ENCODE results near the gene CLDN5.

Gene CLDN5

GRCh38 chr22:19516378-19517170, 7.6 kb downstream of the CLDN5 start:
- peak overlapping the region; percentile 97; the same call in 1 of the 2 replicates for H3K27ac ChIP-seq
- TF ChIP-seq, protein P1, sequence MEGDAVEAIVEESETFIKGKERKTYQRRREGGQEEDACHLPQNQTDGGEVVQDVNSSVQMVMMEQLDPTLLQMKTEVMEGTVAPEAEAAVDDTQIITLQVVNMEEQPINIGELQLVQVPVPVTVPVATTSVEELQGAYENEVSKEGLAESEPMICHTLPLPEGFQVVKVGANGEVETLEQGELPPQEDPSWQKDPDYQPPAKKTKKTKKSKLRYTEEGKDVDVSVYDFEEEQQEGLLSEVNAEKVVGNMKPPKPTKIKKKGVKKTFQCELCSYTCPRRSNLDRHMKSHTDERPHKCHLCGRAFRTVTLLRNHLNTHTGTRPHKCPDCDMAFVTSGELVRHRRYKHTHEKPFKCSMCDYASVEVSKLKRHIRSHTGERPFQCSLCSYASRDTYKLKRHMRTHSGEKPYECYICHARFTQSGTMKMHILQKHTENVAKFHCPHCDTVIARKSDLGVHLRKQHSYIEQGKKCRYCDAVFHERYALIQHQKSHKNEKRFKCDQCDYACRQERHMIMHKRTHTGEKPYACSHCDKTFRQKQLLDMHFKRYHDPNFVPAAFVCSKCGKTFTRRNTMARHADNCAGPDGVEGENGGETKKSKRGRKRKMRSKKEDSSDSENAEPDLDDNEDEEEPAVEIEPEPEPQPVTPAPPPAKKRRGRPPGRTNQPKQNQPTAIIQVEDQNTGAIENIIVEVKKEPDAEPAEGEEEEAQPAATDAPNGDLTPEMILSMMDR (conservative IDR thresholded peaks at IDR 0.05) = no peak

DNA sequence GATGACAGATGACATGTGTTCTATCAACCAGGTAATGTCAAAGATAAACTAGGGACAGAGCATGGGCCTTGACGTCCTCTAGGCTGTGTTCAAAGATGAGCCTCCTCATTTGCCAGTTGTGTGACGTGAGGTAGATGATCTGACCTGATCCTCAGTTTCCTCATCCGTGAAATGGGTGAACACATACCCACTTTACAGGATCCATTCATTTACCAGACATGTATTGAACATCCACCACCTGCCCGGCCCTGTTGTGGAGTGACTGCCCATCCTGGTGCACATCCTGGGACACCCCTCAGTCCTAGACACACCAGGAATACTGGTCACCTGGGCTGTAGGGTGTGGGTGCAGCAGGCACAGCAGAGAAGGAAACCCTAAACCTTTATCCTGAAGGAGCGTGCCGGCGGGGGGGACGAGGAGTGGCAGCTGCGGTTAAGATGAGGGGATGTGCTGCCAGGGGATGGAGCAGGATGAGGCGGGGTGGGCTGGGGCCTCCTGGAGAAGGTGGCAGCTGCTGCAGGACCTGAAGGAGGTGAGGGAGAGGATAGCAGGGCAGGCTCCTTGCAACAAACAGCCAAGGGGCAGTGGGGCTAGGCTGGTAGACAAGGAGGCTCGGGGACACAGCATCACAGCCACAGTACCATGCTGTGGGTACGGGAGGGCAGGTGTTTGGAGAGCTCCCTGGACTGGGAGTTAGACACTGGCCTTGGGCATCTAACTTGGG, 8.4 kb downstream of the CLDN5 start:
- TF ChIP-seq, protein P1 (conservative IDR thresholded peaks at IDR 0.05) = no peak
- peak overlapping the region; percentile 97; the same call in 1 of the 2 replicates for H3K27ac ChIP-seq

DNA sequence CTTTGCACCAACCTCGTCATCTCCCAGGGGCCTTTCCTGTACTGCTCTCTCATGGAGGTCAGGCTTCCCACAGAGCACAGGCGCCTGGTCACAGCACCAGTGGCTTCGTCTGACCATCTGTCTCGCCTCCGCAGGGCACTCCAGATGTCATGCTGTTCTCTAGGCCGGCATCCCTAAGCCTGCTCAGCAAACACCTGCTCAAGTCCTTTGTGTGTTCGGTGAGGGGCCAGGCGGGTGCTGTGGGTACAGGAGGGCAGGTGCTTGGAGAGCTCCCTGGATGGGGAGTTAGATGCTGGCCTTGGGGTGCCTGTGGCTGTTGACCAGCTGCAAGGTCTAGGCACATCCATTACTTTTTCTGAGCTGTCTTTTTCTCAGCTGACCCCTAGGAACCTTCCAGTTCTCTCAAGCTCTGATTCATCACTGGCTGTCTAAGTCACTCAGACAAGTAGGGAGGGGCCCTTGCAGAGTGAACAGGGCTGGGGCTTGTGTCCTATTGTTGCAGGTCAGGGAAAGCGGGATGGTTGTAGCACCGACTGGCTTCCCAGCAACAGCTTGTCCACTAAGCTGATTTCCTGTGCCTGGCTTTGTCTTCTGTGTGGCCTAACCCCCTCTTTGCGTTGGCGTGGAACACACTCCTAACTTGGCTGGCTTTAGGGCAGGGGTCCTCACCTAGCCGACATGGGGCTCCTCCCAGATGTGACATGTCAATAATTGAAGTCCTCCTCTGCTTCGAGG, 9.2 kb downstream of the CLDN5 start:
- peak overlapping the region; percentile 97 for H3K27ac ChIP-seq
- TF ChIP-seq, protein P1 (conservative IDR thresholded peaks at IDR 0.05) = no peak

DNA sequence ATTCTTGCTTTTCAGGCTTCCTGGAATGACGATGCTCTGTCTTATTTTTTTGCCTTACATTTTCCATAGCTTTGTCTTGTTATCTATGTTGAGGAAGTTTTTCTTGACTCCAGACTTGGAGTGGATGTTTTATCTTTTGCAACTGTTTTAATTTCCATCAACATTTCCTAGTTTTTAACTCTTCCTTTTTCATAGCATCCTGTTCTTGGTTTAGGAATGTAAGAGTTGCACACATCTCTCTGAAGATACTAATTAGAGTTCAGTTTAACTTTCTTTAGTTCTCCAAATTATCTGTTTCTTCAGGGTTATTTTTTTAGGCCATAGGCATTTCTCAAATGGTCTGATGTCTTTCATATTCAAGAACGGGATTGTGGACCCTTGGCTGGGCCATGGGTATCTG, 10.4 kb downstream of the CLDN5 start:
- TF ChIP-seq, protein P1 (conservative IDR thresholded peaks at IDR 0.05) = no peak
- H3K27ac ChIP-seq = peak overlapping the region; percentile 97

DNA sequence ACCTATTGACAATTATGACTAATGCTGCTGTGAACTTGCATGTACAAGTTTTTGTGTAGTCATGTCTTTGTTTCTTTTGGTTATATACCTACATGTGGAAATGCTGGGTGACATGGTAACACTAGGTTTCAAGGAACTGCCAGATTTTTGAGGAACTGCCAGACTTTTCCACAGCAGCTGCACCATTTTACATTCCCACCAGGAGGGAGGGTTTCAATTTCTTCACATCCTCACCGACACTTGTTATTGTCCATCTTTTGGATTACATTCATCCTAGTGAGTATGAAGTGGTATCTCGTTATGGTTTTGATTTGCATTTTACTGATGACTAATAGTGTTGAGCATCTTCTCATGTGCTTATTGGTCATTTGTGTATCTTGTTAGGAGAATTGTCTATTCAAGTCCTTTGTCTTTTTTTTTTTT, 13.3 kb downstream of the CLDN5 start:
- peak overlapping the region; percentile 97; the same call in 1 of the 2 replicates for H3K27ac ChIP-seq
- TF ChIP-seq, protein P1 (conservative IDR thresholded peaks at IDR 0.05) = no peak

GRCh38 chr22:19509923-19510322, 14.3 kb downstream of the CLDN5 start:
- H3K27ac ChIP-seq = peak overlapping the region; percentile 97; the same call in 1 of the 2 replicates
- TF ChIP-seq, protein P1 (conservative IDR thresholded peaks at IDR 0.05) = no peak

DNA sequence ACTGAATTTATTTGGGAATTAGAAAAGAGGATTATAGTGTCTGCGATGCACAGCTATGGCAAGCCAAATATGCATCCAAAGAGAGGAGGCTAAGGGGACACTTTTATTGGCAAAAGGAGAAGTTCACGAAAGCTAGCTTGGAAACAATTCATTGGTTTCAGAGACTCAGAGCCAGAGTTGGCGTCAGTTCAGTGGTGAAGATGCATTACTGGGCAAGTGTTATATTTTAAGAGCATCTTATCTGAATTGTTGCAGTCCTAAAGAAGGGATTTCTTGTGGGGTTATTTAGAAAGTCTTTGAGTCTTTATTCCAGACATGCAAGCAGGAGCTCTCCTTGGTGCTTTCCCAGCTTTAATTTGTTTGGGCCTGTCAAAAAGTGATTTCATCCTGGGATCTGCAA, 15.0 kb downstream of the CLDN5 start:
- peak overlapping the region; percentile 97 for H3K27ac ChIP-seq
- TF ChIP-seq, protein P1 (conservative IDR thresholded peaks at IDR 0.05) = no peak

Data from VCaP (cell line).